Gastrocnemius medialis (tissue), 4 donors: ENCODE measurements around the gene PRKACA.

Source experiments
- CTCF ChIP-seq, 5 experiments: fragments of 450-650 bp in 3 of 5; fragments of 200-600 bp in 2 of 5; sonication (generic) in 2 of 5; IDR thresholded peaks in 4 of 5; conservative IDR thresholded peaks in 1 of 5; 1 replicate in 4 of 5; 2 replicates in 1 of 5; pipeline ENCODE4 v1.5.1; 2016 to 2019; ENCODE audit warnings: antibody characterized with exemption in 5 of 5, mild to moderate bottlenecking in 3 of 5, moderate library complexity in 3 of 5
- POLR2A ChIP-seq, 2 donors: fragments of 450-650 bp; IDR thresholded peaks; one replicate each; pipeline ENCODE4 v1.6.1; 2017; ENCODE audit warnings: antibody characterized with exemption in 2 of 2, mild to moderate bottlenecking in 2 of 2, moderate library complexity in 2 of 2

- TF ChIP-seq POLR2A (IDR thresholded peaks at IDR 0.05): no peak
- TF ChIP-seq CTCF (IDR thresholded peaks at IDR 0.05 in 4 of 5, conservative IDR thresholded peaks at IDR 0.05 in 1 of 5): no peak
Observed at GRCh38 chr19:14107581-14108461, 9.7 kb downstream of the PRKACA start.
